H9 (cell line): ENCODE measurements around the gene SPRYD3. TPM values are rescaled to one million over a fixed set of nuclear protein-coding genes. Genes with fewer than 3 reads are reported as not detected.
A peak's percentile ranks its signal among the peaks of the same experiment; 100 is the strongest.

Experiments
- DNase-seq: peaks from one replicate; pipeline ENCODE4 v3.0.0-alpha.2; 2017
- H2AFZ ChIP-seq: one replicate; pipeline ENCODE4 v1.6.1; 2013; ENCODE audit warnings: mild to moderate bottlenecking, low read length, control low read depth, moderate library complexity
- H2AK5ac ChIP-seq: 2 replicates; pipeline ENCODE4 v1.6.1; 2013; ENCODE audit warnings: low read length, control low read depth, mixed read lengths; ENCODE audit not compliant: insufficient read length
- H2BK120ac ChIP-seq: one replicate; pipeline ENCODE4 v1.6.1; 2013; ENCODE audit warnings: low read depth, mild to moderate bottlenecking, low read length, control low read depth, inconsistent platforms; ENCODE audit not compliant: poor library complexity, severe bottlenecking
- H2BK12ac ChIP-seq: 2 replicates; pipeline ENCODE4 v1.6.1; 2013; ENCODE audit warnings: low read length, control low read depth, mixed read lengths, low read depth; ENCODE audit not compliant: insufficient read length
- H2BK15ac ChIP-seq: 2 replicates; pipeline ENCODE4 v1.6.1; 2013; ENCODE audit warnings: low read depth, low read length, control low read depth
- H2BK20ac ChIP-seq: one replicate; pipeline ENCODE4 v1.6.1; 2013; ENCODE audit warnings: low read depth, mild to moderate bottlenecking, low read length, control low read depth, inconsistent platforms; ENCODE audit not compliant: poor library complexity, severe bottlenecking
- H2BK5ac ChIP-seq: 2 replicates; pipeline ENCODE4 v1.6.1; 2013; ENCODE audit warnings: low read length, control low read depth, mixed read lengths; ENCODE audit not compliant: insufficient read length
- H3K14ac ChIP-seq: 2 replicates; pipeline ENCODE4 v1.6.1; 2013; ENCODE audit warnings: low read length, control low read depth; ENCODE audit not compliant: insufficient read depth
- H3K18ac ChIP-seq: 2 replicates; pipeline ENCODE4 v1.6.1; 2013; ENCODE audit warnings: low read depth, mild to moderate bottlenecking, mixed read lengths, low read length, control low read depth; ENCODE audit not compliant: insufficient read length
- H3K23ac ChIP-seq: 2 replicates; pipeline ENCODE4 v1.6.1; 2013; ENCODE audit warnings: low read length, control low read depth, mixed read lengths, low read depth; ENCODE audit not compliant: insufficient read length
- H3K23me2 ChIP-seq: 2 replicates; pipeline ENCODE4 v1.6.1; 2013; ENCODE audit warnings: low read depth, mild to moderate bottlenecking, mixed read lengths, low read length, control low read depth; ENCODE audit not compliant: insufficient read length, poor library complexity, severe bottlenecking
- H3K27ac ChIP-seq: 2 replicates; pipeline ENCODE4 v1.5.1; 2013; ENCODE audit warnings: low read length, control low read depth, mixed read lengths, low read depth; ENCODE audit not compliant: insufficient read length
- H3K27me3 ChIP-seq: 2 replicates; pipeline ENCODE4 v1.6.1; 2013; ENCODE audit warnings: low read length, control low read depth, inconsistent platforms; ENCODE audit not compliant: insufficient read depth
- H3K4ac ChIP-seq: 2 replicates; pipeline ENCODE4 v1.6.1; 2013; ENCODE audit warnings: low read depth, mild to moderate bottlenecking, control low read depth, inconsistent platforms, low read length, moderate library complexity
- H3K4me1 ChIP-seq: 2 replicates; pipeline ENCODE4 v1.6.1; 2013; ENCODE audit warnings: low read length, control low read depth, inconsistent platforms; ENCODE audit not compliant: insufficient read depth
- H3K4me2 ChIP-seq: 2 replicates; pipeline ENCODE4 v1.6.1; 2013; ENCODE audit warnings: low read length, control low read depth, mixed read lengths; ENCODE audit not compliant: insufficient read length, insufficient read depth
- H3K56ac ChIP-seq: 2 replicates; pipeline ENCODE4 v1.6.1; 2013; ENCODE audit warnings: low read depth, mild to moderate bottlenecking, mixed read lengths, low read length, control low read depth; ENCODE audit not compliant: insufficient read length
- H3K79me1 ChIP-seq: 2 replicates; pipeline ENCODE4 v1.6.1; 2013; ENCODE audit warnings: low read depth, mild to moderate bottlenecking, moderate library complexity, low read length, control low read depth, inconsistent platforms; ENCODE audit not compliant: insufficient read depth, poor library complexity, severe bottlenecking
- H3K79me2 ChIP-seq: 2 replicates; pipeline ENCODE4 v1.6.1; 2013; ENCODE audit warnings: low read length, control low read depth, inconsistent platforms; ENCODE audit not compliant: insufficient read depth
- H3K9ac ChIP-seq: 2 replicates; pipeline ENCODE4 v1.6.1; 2013; ENCODE audit warnings: low read length, control low read depth, mixed read lengths; ENCODE audit not compliant: insufficient read length; ENCODE audit errors: extremely low read depth
- H3K9me3 ChIP-seq: one replicate; pipeline ENCODE4 v1.6.1; 2013; ENCODE audit warnings: low read depth, low read length, inconsistent platforms; ENCODE audit not compliant: control insufficient read depth
- H3T11ph ChIP-seq: one replicate; pipeline ENCODE4 v1.6.1; 2013; ENCODE audit warnings: mild to moderate bottlenecking, low read length, control low read depth, inconsistent platforms
- H4K20me1 ChIP-seq: one replicate; pipeline ENCODE4 v1.6.1; 2013; ENCODE audit not compliant: control insufficient read depth, insufficient read length, insufficient read depth
- H4K5ac ChIP-seq: 2 replicates; pipeline ENCODE4 v1.6.1; 2013; ENCODE audit warnings: low read depth, mild to moderate bottlenecking, mixed read lengths, low read length, control low read depth; ENCODE audit not compliant: insufficient read length
- H4K8ac ChIP-seq: replicated peaks from 2 replicates; pipeline ENCODE4 v1.6.1; 2013; ENCODE audit warnings: low read length, control low read depth, mixed read lengths, low read depth; ENCODE audit not compliant: insufficient read length
- H4K91ac ChIP-seq: 2 replicates; pipeline ENCODE4 v1.6.1; 2013; ENCODE audit warnings: low read depth, mild to moderate bottlenecking, moderate library complexity, mixed read lengths, low read length, control low read depth; ENCODE audit not compliant: insufficient read length
- H3K27ac Mint-ChIP-seq, 3 experiments: 2 replicates in 2 of 3; 3 replicates in 1 of 3; pipeline ENCODE4 v1.8.0; 2020 to 2021; ENCODE audit warnings: mixed read lengths in 3 of 3, mild to moderate bottlenecking in 1 of 3, moderate library complexity in 1 of 3
- H3K27me3 Mint-ChIP-seq: 2 replicates; pipeline ENCODE4 v1.8.0; 2021; ENCODE audit warnings: low read depth, mild to moderate bottlenecking, moderate library complexity, mixed read lengths
- H3K36me3 Mint-ChIP-seq, 3 experiments: 2 replicates in 2 of 3; 3 replicates in 1 of 3; pipeline ENCODE4 v1.8.0; 2020 to 2021; ENCODE audit warnings: low read depth in 3 of 3, mixed read lengths in 3 of 3; ENCODE audit not compliant: insufficient read depth in 1 of 3
- H3K4me1 Mint-ChIP-seq, 2 experiments: 2 replicates each; pipeline ENCODE4 v1.8.0; 2020; ENCODE audit warnings: mixed read lengths in 2 of 2
- H3K4me3 Mint-ChIP-seq, 2 experiments: 2 replicates in 1 of 2; 3 replicates in 1 of 2; pipeline ENCODE4 v1.8.0; 2020 to 2021; ENCODE audit warnings: mild to moderate bottlenecking in 2 of 2, mixed read lengths in 2 of 2, moderate library complexity in 1 of 2
- H3K9me3 Mint-ChIP-seq, 2 experiments: 2 replicates in 1 of 2; 3 replicates in 1 of 2; pipeline ENCODE4 v1.8.0; 2020; ENCODE audit warnings: mild to moderate bottlenecking in 2 of 2, mixed read lengths in 2 of 2, moderate library complexity in 1 of 2
- WGBS: extraction: QIAGEN DNeasy Blood & Tissue Kit; methylation state at CpG from one replicate; pipeline ENCODE4 v1.1.7; 2013; ENCODE audit warnings: missing lambda C conversion rate, low lambda C conversion rate, mixed read lengths; ENCODE audit not compliant: insufficient read length; ENCODE audit errors: extremely low coverage; 5-methylcytosine and 5-hydroxymethylcytosine counted together
- total RNA-seq: library from RNA; stranded (reverse); gene quantifications from 2 replicates; pipeline ENCODE4 v1.2.1, GENCODE V29; 2021
- TF ChIP-seq, protein P1 (sequence below): fragments of 200-600 bp; sonication (generic); conservative IDR thresholded peaks from 3 replicates; pipeline ENCODE4 v1.8.0; 2021; ENCODE audit warnings: antibody characterized with exemption, mild to moderate bottlenecking

Gene SPRYD3
- total RNA-seq, 1 experiment from 2014 or later, result 6.5 TPM

GRCh38 chr12:53046655-53047220, 32.5 kb downstream of the SPRYD3 start:
- Histone ChIP-seq H3K79me2 (no peaks in the 10 kb centered on the region), H3K14ac (peak overlapping the region; percentile 80; the same call in 1 of the 2 replicates), H2BK15ac (no peak overlapping the region), H4K8ac (no peak overlapping the region), H4K91ac (no peak overlapping the region), H2BK20ac (no peak overlapping the region), H4K5ac (no peak overlapping the region), H3K4me1 (peaks cover 31% of the 10 kb centered on the region; the same call in 1 of the 2 replicates), H3K9me3 (no peaks in the 10 kb centered on the region), H3K9ac (peak overlapping the region; percentile 68), H2AK5ac (no peak overlapping the region), H3K4me2 (peak overlapping the region; percentile 74), H2BK120ac (no peak overlapping the region), H3K23ac (no peak overlapping the region), H3K27me3 (peaks cover 5% of the 10 kb centered on the region; the same call in 1 of the 2 replicates), H3K27ac (no peak overlapping the region), H4K20me1 (no peaks in the 10 kb centered on the region), H2AFZ (no peak overlapping the region), H3K4ac (no peak overlapping the region), H3K18ac (peak overlapping the region; percentile 81), H2BK12ac (no peak overlapping the region), H3K23me2 (peaks cover 15% of the 10 kb centered on the region), H3T11ph (no peak overlapping the region), H3K79me1 (no peaks in the 10 kb centered on the region), H3K56ac (no peak overlapping the region), H2BK5ac (no peak overlapping the region)
- WGBS, result no CpG with 5 or more reads among the region's 44 CpGs
- Mint-ChIP-seq H3K4me3 (peak overlapping the region; percentile 86 to 92), H3K36me3 (peaks cover under 1 to 10% (median 2%) of the 10 kb centered on the region in 3 experiments; a peak in 5 of 7 replicates), H3K9me3 (no peaks in the 10 kb centered on the region; a peak in 1 of 5 replicates), H3K27me3 (peaks cover 37% of the 10 kb centered on the region), H3K27ac (peak overlapping the region in 2 of 3 experiments; percentile 31 to 97; a peak in 6 of 7 replicates), H3K4me1 (peaks cover 73 to 81% of the 10 kb centered on the region in 2 experiments)
- TF ChIP-seq, protein P1, sequence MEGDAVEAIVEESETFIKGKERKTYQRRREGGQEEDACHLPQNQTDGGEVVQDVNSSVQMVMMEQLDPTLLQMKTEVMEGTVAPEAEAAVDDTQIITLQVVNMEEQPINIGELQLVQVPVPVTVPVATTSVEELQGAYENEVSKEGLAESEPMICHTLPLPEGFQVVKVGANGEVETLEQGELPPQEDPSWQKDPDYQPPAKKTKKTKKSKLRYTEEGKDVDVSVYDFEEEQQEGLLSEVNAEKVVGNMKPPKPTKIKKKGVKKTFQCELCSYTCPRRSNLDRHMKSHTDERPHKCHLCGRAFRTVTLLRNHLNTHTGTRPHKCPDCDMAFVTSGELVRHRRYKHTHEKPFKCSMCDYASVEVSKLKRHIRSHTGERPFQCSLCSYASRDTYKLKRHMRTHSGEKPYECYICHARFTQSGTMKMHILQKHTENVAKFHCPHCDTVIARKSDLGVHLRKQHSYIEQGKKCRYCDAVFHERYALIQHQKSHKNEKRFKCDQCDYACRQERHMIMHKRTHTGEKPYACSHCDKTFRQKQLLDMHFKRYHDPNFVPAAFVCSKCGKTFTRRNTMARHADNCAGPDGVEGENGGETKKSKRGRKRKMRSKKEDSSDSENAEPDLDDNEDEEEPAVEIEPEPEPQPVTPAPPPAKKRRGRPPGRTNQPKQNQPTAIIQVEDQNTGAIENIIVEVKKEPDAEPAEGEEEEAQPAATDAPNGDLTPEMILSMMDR, result no peak
- peak; percentile 72 for DNase-seq
